ENCODE measurements around the gene GPATCH2L. TPM values are rescaled to one million over a fixed set of nuclear protein-coding genes. Genes with fewer than 3 reads are reported as not detected.

GPATCH2L gene
- polyA plus RNA-seq, 6 donors from 2014 or later: 10.7 to 18.1 (median 13.3) TPM

DNA sequence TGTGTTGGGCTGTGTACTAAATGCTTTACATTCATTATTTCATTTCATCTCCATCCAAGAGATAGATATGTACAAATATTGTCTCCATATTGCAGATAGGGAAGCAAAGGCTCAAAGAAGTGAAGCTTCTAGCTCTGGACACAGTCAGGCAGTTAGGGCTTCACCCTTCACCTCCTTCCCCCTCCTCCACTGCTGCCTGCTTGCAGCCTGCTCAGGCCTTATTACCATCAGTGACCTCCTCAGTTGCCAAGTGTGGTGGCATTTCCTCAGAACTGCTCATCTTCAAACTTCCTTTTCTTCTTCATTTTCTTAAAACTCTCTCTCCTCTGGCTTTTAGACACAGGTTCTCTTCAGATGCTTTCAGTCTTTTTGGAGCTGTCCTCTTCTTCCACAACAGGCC is 4.7 kb upstream of the GPATCH2L start:
- Mint-ChIP-seq H3K4me1 (peaks cover 9 to 11% (median 11%) of the 10 kb centered on the region in 3 donors), H3K4me3 (no peak overlapping the region), H3K36me3 (peaks cover 10 to 27% of the 10 kb centered on the region in 2 donors), H3K9me3 (peaks cover 9 to 45% (median 33%) of the 10 kb centered on the region in 7 donors), H3K27ac (no peak overlapping the region), H3K27me3 (peaks cover 13 to 24% (median 16%) of the 10 kb centered on the region in 3 donors)
- DNase-seq (no peak), ATAC-seq (ENCODE audit: low read depth in 2 of 2) (no peak)

DNA sequence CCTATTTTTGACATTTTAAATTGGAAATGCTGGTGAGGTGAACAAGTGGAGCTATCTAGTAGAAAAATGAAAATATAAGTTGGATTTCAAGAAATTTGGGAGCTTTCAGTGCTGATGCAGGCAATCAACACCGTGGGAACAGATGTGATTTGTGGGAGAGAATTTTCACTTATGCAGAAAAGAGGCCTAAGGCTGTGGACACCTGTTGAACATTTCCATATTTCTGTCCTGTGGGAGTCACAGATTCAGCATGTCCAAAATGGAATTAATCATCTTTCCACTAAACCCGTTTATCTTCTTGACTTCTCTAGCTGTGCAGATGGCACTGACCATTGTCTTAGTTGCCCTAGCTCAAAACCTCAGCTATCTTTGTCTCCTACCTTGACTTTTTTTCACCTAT is 2.5 kb upstream of the GPATCH2L start:
- Mint-ChIP-seq H3K27ac (no peak overlapping the region), H3K4me1 (peaks cover 28 to 31% (median 30%) of the 10 kb centered on the region in 3 donors), H3K9me3 (peaks cover 4 to 26% (median 19%) of the 10 kb centered on the region in 7 donors), H3K36me3 (peaks cover 10 to 18% of the 10 kb centered on the region in 2 donors), H3K4me3 (peak overlapping the region in 1 of 8 donors; percentile 31), H3K27me3 (peaks cover 9 to 17% (median 16%) of the 10 kb centered on the region in 3 donors)
- no peak for ATAC-seq (ENCODE audit: low read depth in 2 of 2)
- no peak for DNase-seq

- DNase-seq (peak; percentile 50), ATAC-seq (ENCODE audit: low read depth in 2 of 2) (peak; percentile 28 to 38)
- H3K4me1 Mint-ChIP-seq: peaks cover 43 to 50% (median 47%) of the 10 kb centered on the region in 3 donors
- peaks cover 0 to 14% (median 8%) of the 10 kb centered on the region in 7 donors for H3K9me3 Mint-ChIP-seq
- peaks cover 14 to 23% of the 10 kb centered on the region in 2 donors for H3K36me3 Mint-ChIP-seq
- peak overlapping the region; percentile 83 to 99 (median 96) for H3K4me3 Mint-ChIP-seq
- H3K27ac Mint-ChIP-seq: peak overlapping the region; percentile 94 to 100 (median 97)
- no peaks in the 10 kb centered on the region for H3K27me3 Mint-ChIP-seq
Measured at GRCh38 chr14:76152333-76152681, 585 bp downstream of the GPATCH2L start.

DNA sequence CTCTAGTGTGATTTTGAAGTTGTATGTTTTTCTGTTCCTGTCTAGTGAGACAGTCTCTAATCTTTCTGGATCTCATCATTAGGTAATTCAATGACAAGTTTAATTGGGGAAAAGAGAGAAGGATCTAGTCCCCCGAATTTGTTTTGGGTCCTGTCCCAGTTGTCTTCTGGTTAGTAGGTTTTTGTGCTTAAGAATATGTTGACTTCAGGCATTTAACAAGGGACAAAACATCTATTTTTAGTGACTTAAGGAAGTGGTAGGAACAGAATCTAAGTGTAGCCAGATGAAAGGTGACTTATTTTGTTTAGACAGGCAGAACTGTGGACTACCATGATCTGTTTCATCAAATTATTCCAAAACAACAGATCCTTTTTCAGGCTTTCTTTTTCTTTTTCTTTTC is 2.2 kb downstream of the GPATCH2L start:
- H3K36me3 Mint-ChIP-seq: peaks cover 16 to 28% of the 10 kb centered on the region in 2 donors
- no peaks in the 10 kb centered on the region for H3K27me3 Mint-ChIP-seq
- peak overlapping the region in 3 of 6 donors; percentile 78 to 94 (median 89) for H3K27ac Mint-ChIP-seq
- peaks cover 0 to 14% (median 7%) of the 10 kb centered on the region in 7 donors for H3K9me3 Mint-ChIP-seq
- peaks cover 54 to 63% (median 57%) of the 10 kb centered on the region in 3 donors for H3K4me1 Mint-ChIP-seq
- DNase-seq (no peak), ATAC-seq (ENCODE audit: low read depth in 2 of 2) (no peak)
- peak overlapping the region in 5 of 8 donors; percentile 35 to 95 (median 71) for H3K4me3 Mint-ChIP-seq

DNA sequence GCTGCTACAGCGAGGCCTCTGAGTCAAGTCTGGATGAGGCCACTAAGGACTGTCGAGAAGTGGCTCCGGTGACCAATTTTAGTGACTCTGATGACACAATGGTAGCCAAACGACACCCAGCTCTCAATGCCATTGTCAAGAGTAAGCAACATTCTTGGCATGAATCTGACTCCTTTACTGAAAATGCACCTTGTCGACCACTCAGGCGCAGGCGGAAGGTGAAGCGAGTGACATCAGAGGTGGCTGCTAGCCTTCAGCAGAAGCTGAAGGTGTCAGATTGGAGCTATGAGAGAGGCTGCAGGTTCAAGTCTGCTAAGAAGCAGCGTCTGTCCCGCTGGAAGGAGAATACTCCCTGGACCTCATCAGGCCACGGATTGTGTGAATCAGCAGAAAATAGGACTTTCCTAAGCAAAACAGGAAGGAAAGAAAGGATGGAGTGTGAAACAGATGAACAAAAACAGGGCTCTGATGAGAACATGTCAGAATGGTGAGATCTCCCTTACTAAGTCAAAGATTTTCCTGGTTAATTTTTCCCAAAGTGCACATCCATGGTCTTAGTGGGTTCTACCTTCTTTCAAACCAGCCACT is 2.9 kb downstream of the GPATCH2L start:
- Mint-ChIP-seq H3K27ac (peak overlapping the region in 3 of 6 donors; percentile 79 to 94 (median 89)), H3K27me3 (no peaks in the 10 kb centered on the region), H3K36me3 (peaks cover 22 to 35% of the 10 kb centered on the region in 2 donors), H3K4me1 (peaks cover 59 to 63% (median 62%) of the 10 kb centered on the region in 3 donors), H3K4me3 (peak overlapping the region in 7 of 8 donors; percentile 13 to 95 (median 35)), H3K9me3 (peaks cover 0 to 10% (median 7%) of the 10 kb centered on the region in 7 donors)
- no peak for DNase-seq
- no peak for ATAC-seq (ENCODE audit: low read depth in 2 of 2)

DNA sequence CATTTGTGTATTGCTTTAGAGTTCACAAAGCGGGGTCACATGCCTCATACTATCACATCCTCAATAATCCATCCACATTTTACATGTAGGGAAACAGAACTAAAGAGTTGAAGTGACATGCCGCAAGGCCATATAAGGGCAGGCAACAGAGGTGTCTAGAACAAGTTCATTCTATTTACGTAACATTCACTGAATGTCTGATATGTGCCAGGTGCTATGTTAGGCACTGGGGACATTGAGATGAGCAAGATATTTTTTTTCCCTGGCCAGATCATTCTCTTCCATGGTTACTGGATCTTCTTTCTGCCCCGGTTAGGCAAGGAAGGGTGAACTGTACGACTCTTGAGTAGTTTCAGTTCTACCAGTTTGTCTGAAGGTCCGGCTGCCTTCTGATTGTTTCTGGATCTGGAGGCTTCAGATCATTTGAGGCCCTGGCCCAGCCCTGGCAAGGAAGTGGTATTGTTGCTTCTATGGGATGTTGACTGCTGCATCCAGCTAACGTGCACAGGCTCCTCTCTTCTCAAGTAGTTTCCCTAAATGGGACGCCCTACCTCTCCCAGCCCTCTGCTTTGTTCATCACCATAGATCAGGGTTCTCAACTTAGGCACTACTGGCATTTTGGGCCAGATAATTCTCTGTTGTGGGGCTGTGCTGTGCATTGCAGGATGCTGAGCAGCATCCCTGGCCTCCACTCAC is 12.1 kb downstream of the GPATCH2L start:
- no peak for ATAC-seq (ENCODE audit: low read depth in 2 of 2)
- peak overlapping the region in 1 of 6 donors; percentile 16 for H3K27ac Mint-ChIP-seq
- H3K36me3 Mint-ChIP-seq: peaks cover 28 to 58% of the 10 kb centered on the region in 2 donors

DNA sequence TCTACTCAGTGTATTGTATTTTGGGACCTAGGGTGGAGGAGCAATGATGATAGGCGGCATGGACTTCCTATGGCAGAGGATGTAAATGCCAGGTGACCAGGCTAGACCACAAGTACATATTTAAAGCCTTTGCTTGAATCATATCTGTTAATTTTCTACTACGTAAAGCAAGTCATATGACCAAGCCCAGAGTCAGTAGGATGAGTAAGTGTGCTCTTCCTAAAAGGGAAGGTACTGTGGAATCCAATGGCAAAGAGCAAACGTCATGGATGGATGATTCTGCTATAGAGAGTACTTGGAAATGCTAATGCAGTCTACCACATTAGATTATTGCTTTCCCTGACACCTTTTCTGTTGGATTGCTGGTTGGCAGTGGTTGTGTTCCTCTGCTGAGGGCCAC is 16.8 kb downstream of the GPATCH2L start:
- Mint-ChIP-seq H3K4me1 (peaks cover 12 to 23% (median 21%) of the 10 kb centered on the region in 3 donors), H3K4me3 (no peak overlapping the region), H3K27me3 (no peaks in the 10 kb centered on the region), H3K36me3 (peaks cover 20 to 46% of the 10 kb centered on the region in 2 donors), H3K27ac (no peak overlapping the region), H3K9me3 (peaks cover 0 to 3% (median 0%) of the 10 kb centered on the region in 7 donors)
- no peak for ATAC-seq (ENCODE audit: low read depth in 2 of 2)
- no peak for DNase-seq

More for the DNA sequence above, 12.1 kb downstream of the GPATCH2L start:
- Mint-ChIP-seq H3K4me1 (peaks cover 20 to 41% (median 22%) of the 10 kb centered on the region in 3 donors), H3K9me3 (peaks cover 0 to 3% (median 0%) of the 10 kb centered on the region in 7 donors), H3K4me3 (no peak overlapping the region), H3K27me3 (no peaks in the 10 kb centered on the region)
- no peak for DNase-seq

GRCh38 chr14:76169776-76170175 is 18.1 kb downstream of the GPATCH2L start:
- peaks cover 14 to 47% of the 10 kb centered on the region in 2 donors for H3K36me3 Mint-ChIP-seq
- no peak for DNase-seq
- no peak overlapping the region for H3K27ac Mint-ChIP-seq
- no peak for ATAC-seq (ENCODE audit: low read depth in 2 of 2)
- no peaks in the 10 kb centered on the region for H3K27me3 Mint-ChIP-seq
- peaks cover 5 to 15% (median 12%) of the 10 kb centered on the region in 3 donors for H3K4me1 Mint-ChIP-seq
- H3K9me3 Mint-ChIP-seq: peaks cover 0 to 3% (median 0%) of the 10 kb centered on the region in 7 donors
- no peak overlapping the region for H3K4me3 Mint-ChIP-seq

- H3K4me3 Mint-ChIP-seq: no peak overlapping the region
- H3K36me3 Mint-ChIP-seq: peaks cover 21 to 38% of the 10 kb centered on the region in 2 donors
Measured at GRCh38 chr14:76174982-76175381, 23.3 kb downstream of the GPATCH2L start.

DNA sequence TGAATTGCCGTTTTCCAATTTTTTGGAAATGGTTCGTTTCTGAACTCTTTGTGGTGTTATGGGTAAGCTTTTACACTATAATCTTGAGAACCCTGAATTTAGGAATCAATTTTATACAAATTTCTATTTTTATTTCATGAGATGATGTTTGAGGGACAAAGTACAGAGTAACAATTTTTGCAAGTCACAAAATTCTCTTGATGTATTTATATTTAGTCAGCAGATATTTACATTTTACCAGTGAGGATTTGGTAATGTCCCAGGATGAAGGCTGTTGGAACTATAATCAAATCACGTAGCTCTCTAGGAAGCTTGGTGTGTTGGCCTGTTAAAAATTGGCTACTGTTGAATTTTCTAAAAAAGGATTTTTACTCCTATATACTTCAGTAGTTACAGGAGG is 24.2 kb downstream of the GPATCH2L start:
- peaks cover 0 to 8% (median 0%) of the 10 kb centered on the region in 3 donors for H3K4me1 Mint-ChIP-seq
- H3K27ac Mint-ChIP-seq: no peak overlapping the region
- no peaks in the 10 kb centered on the region for H3K27me3 Mint-ChIP-seq
- ATAC-seq (ENCODE audit: low read depth in 2 of 2): no peak
- no peaks in the 10 kb centered on the region for H3K9me3 Mint-ChIP-seq
- H3K4me3 Mint-ChIP-seq: no peak overlapping the region
- H3K36me3 Mint-ChIP-seq: peaks cover 23 to 44% of the 10 kb centered on the region in 2 donors
- no peak for DNase-seq

More at GRCh38 chr14:76174982-76175381, 23.3 kb downstream of the GPATCH2L start:
- H3K4me1 Mint-ChIP-seq: peaks cover 0 to 11% (median 0%) of the 10 kb centered on the region in 3 donors
- H3K9me3 Mint-ChIP-seq: no peaks in the 10 kb centered on the region
- no peaks in the 10 kb centered on the region for H3K27me3 Mint-ChIP-seq
- no peak overlapping the region for H3K27ac Mint-ChIP-seq
- DNase-seq (no peak), ATAC-seq (ENCODE audit: low read depth in 2 of 2) (no peak)

GRCh38 chr14:76181546-76181945 is 29.8 kb downstream of the GPATCH2L start:
- H3K4me1 Mint-ChIP-seq: peaks cover 5 to 10% (median 7%) of the 10 kb centered on the region in 3 donors
- ATAC-seq (ENCODE audit: low read depth in 2 of 2) (no peak), DNase-seq (no peak)
- no peak overlapping the region for H3K27ac Mint-ChIP-seq
- H3K9me3 Mint-ChIP-seq: no peaks in the 10 kb centered on the region
- H3K36me3 Mint-ChIP-seq: peaks cover 46 to 49% of the 10 kb centered on the region in 2 donors
- H3K27me3 Mint-ChIP-seq: no peaks in the 10 kb centered on the region
- H3K4me3 Mint-ChIP-seq: no peak overlapping the region

- ATAC-seq (ENCODE audit: low read depth in 2 of 2) (no peak), DNase-seq (no peak)
- peaks cover 26 to 40% (median 27%) of the 10 kb centered on the region in 3 donors for H3K4me1 Mint-ChIP-seq
- peak overlapping the region in 2 of 6 donors; percentile 3 to 25 for H3K27ac Mint-ChIP-seq
- H3K4me3 Mint-ChIP-seq: no peak overlapping the region
- peaks cover 25 to 40% of the 10 kb centered on the region in 2 donors for H3K36me3 Mint-ChIP-seq
- no peaks in the 10 kb centered on the region for H3K27me3 Mint-ChIP-seq
- H3K9me3 Mint-ChIP-seq: no peaks in the 10 kb centered on the region
Measured at GRCh38 chr14:76186308-76187027, 34.7 kb downstream of the GPATCH2L start.

DNA sequence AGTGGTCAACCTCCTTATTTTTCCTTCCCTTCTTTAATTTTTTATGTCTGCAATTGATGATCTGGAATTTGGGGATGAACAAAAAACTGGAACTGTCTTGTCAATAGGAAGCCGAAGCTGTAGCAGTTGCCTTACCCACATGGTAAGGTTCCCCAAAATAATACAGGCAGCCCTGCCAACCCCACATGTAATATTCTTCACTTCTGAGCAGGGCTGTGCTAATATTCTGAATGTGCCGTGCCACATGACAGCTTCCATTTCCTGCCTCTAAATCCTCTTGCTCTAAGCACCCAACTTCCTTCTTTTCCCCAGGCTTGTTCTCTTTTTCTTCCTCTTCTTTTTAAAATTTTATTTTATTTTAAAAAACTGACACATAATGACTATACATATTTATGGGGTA is 39.6 kb downstream of the GPATCH2L start:
- Mint-ChIP-seq H3K4me1 (peaks cover 27 to 49% (median 34%) of the 10 kb centered on the region in 3 donors), H3K9me3 (no peaks in the 10 kb centered on the region), H3K4me3 (peak overlapping the region in 4 of 8 donors; percentile 26 to 47 (median 28)), H3K36me3 (peaks cover 4 to 33% of the 10 kb centered on the region in 2 donors), H3K27me3 (no peaks in the 10 kb centered on the region), H3K27ac (peak overlapping the region; percentile 3 to 90 (median 80))
- peak; percentile 3 for DNase-seq
- ATAC-seq (ENCODE audit: low read depth in 2 of 2): peak; percentile 77 to 82
